ENCODE measurements around the gene HYDIN.

HYDIN gene

DNA sequence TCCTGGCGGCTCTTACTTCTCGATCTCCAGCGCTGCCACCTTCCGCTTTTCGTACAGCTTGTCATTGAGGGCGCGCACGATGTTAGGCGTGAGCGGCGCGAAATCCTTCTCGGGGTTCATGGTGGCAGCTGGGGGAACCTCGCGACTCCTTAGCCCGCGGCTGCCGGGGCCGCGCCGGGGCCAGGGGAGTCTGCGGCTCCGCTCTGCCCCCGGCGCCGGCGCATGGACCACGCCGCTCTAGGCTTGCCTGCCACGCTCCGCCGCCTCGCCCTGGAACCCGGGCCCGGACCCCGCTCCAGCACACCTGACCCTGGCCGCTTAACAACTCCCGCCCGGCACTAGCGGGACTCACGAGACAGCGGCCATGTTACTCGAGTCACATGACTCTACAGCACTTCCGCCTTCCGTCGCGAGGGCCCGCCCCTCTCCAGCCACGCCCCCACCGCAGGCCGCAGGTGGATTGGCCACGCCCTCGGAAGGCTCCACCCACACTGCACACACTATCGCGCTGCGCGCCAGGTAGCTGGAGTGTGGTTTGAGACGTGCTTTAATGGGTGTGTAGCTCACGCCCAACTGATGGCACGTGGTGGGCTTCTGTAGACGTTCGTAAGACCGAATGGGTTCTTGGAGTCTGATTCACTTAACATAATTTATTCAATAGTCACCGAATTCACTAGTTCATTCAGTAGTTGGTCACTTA is 429.6 kb downstream of the HYDIN start, which contains the start of gene VAC14:
TSS of gene VAC14 (minus strand) at position 378 of the 700 bp plus-strand sequence. CDS start at position 120, 258 bp downstream.
- FAIRE-seq (peak; percentile 93), DNase-seq (ENCODE audit: extremely low spot score, insufficient read length, low read depth) (peak; percentile 97)

DNA sequence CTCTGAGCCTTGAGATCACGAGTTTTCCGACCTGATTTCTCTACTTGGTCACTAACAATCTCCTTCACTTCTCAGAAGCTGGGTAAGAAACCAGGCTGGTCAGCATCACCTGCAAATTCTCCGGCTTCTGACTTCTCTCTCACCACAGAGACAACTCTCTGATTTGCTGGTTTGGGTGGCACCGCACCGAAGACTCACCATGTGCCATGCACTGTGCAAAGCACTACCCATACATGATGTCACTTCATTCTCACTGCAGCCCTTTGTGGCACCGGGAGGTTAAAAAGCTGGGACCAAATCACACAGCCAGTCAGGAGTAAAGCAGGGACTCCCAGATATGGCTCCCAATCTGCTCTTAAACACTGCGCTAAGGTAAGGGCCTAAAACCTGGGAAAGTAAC is 430.2 kb downstream of the HYDIN start:
- FAIRE-seq (no peak), DNase-seq (ENCODE audit: extremely low spot score, insufficient read length, low read depth) (no peak)

DNA sequence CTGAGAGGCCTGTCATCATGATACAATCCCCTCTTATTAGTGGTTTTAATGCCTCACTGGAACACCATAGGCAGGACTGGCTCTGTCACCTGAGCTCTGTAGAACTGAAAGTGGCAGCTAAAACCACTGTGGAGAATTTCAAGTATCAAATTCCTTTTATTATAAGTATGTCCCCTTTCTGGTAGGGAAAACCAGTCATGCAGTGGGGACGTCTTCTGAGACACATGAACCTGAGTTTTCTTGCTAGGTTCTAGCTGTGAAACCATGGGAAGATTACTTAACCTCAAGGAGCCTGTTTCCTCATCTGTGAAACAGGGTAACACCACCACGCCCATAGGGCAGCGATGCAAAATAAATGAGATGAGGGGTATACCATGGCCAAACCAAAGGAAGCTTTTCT is 434.2 kb downstream of the HYDIN start:
- DNase-seq (ENCODE audit: extremely low spot score, insufficient read length, low read depth) = no peak
- FAIRE-seq = no peak

DNA sequence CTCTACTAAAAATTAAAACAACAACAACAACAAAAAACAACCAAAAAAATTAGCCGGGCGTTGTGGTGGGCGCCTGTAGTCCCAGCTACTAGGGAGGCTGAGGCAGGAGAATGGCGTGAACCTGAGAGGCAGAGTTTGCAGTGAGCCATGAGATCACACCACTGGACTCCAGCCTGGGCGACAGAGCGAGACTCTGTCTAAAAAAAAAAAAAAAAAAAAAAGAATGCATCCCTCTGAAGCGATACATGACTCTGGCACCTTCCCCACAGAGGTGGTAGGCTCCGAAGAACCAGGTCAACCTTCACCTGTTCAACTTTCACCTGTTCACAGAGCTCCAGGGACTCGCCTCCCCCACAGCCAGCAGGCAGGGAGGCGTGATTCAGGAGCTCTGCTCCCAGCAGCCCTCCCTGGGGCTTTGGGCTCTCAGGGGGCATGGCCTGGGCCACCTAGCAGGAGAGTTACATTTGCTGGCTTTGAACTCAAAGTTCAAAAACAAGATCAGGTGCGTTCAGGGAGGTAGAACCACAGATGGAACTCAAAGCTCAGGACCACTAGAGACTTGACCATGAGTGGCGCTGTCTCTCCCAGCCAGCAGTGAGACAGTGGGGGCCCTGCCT is 435.1 kb downstream of the HYDIN start:
- no peak for DNase-seq (ENCODE audit: extremely low spot score, insufficient read length, low read depth)
- FAIRE-seq = no peak

DNA sequence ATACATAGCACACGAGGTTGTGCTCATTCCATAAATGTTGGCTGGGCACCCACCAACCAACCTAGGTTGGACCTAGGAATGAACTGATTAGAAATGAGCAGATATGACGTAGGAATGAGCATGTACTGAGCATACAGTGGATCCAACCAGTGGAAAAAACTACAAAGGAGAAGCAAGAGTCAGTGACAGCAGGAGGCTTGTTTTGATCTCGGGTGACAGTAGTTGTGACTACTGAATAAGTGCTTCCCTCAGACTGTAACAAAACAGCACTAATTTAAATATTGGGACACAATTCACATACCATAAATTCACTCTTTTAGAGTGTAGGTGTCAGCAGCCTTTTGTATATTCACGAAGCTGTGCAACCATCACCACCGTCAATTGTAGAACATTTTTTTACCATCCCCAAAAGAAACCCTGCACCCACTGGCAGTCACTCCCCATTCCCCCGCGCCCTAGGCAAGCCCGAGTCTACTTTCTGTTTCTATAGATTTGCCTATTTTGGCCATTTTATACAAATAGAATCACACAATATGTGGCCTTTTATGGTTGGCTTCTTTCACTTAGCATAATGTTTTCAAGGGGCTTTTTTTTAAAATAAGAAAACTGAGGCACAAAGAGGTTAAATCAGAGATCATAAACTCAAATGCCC is 436.5 kb downstream of the HYDIN start:
- peak; percentile 83 for FAIRE-seq
- DNase-seq (ENCODE audit: extremely low spot score, insufficient read length, low read depth) = no peak

DNA sequence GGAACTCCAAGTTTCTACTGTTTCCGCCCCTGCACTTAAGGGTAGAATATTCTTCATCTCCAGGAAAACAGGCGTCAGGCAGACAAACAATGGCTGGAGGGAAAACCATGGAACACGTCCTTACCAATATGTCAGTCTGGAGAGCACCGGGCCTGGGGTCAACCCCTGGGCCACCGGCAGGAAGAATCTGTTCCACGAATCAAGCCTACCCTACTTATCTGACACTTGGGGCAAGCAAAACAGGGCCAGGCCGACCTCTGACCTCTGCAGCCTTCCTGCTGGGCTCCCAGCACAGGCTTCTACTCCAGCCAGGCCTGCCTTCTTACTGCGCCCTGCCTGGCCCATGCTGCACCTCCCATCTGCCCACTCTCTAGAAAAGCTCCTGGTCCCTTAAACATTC is 439.7 kb downstream of the HYDIN start:
- DNase-seq (ENCODE audit: extremely low spot score, insufficient read length, low read depth) (no peak), FAIRE-seq (no peak)

DNA sequence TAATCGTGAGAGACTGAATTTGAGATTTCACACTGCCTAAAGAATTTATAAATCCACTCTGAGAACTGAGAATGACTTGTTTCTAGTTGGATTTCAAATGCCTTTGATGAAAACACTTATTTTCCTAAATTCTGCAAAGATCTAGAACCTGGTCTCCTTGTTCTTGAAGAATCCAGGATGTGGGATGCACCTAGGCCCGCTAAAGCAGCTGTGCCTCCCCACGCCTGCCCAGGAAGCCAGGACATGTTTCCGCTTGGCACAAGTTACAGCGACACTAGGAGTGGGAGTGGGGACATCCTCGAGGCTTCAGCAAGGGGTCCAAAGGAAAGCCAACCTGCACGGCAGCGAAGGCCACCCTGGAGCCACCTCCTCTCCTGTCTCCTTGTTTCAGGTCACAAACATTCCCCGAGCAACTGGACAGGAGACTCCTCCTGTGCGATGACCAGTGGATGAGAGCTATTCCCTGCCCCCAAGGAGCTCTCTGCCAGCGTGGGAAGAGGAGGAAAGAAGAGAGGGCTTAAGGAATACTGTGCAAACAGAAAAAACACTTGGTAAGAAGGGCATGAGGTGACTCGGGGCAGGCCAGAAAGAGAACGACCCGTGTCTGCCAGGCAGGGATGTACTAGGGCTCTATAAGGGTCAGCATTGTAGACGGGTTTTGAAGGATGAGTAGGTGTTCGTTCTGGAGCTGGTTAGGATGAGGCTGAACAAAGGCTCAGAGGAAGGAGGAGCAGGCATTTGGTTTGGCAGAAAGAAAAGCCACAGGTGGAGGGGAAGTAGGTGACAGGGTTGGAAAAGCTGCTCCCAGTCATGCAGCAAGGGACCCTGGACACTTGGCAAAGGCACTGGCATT is 440.7 kb downstream of the HYDIN start:
- no peak for DNase-seq (ENCODE audit: extremely low spot score, insufficient read length, low read depth)
- FAIRE-seq = no peak

DNA sequence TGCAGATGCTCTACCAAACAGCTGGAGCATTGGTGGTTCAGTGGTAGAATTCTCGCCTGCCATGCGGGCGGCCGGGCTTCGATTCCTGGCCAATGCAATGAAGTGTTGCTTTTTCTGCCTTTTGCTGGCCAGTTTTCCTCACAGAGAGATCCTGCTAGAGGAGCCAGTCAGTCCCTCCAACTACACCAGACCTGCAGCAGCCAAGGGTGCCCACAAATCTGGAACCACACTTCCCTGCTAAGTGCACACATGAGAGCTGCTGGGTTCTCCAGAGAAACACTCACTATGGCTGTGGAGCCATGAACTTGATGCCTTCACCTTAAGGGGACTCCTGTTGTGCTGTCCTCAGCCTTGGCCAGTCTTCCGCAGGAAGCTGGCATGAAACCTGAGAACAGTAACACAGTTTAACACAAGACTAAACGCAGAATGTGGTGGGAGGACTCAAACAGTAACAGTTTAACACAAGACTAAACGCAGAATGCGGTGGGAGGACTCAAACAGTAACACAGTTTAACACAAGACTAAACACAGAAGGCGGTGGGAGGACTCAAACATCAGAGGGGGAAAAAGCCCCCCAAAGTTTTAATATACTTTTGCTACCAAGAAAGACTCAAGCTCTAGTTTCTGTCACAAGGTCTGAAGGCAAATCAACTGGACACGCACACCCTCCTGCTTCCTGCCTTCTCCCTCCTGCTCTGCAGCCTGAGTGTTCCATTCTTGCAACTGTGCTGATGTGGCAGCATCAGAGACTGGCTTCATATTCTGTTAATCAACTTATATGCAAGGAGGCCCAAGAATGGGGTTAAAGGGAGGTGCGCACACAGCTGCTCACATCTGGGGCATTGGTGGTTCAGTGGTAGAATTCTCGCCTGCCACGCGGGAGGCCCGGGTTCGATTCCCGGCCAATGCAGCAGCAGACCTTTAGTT is 441.6 kb downstream of the HYDIN start:
- FAIRE-seq = no peak
- DNase-seq (ENCODE audit: extremely low spot score, insufficient read length, low read depth) = no peak

DNA sequence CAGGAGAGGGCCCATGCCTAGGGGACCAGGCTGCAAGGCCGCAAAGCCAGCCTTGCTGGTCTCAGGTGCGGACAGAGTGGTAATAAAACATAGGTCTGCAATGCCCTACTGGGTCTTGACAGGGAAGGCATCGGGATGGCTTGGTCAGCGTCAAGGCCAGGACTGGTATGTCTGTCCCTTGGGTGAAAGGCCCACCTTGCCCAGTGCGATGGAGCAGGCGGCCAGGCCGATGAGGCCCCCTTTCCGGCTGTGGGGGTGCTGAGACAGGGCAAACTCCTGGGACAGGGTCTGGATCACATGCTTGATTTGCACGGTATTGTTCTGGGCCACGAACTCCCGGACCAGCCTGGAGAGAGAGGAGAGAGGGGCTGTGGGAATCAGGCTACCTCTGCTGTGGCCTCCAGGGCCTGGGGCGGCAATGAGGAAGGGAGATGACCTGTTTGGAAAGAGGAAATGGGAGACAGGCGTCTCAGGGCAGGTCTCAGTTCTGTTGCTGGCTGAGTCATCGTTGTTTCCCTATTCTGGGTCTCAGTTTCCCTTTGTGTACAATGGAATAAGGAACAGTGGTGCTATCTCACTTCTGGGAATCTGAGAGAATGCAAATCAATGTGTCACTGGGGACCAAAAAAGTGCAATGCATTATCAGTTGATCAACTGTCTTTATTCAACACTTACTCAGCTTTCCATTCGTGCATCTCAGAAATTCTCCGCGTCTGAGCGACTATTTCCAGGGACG is 444.3 kb downstream of the HYDIN start:
- DNase-seq (ENCODE audit: extremely low spot score, insufficient read length, low read depth) (no peak), FAIRE-seq (no peak)

DNA sequence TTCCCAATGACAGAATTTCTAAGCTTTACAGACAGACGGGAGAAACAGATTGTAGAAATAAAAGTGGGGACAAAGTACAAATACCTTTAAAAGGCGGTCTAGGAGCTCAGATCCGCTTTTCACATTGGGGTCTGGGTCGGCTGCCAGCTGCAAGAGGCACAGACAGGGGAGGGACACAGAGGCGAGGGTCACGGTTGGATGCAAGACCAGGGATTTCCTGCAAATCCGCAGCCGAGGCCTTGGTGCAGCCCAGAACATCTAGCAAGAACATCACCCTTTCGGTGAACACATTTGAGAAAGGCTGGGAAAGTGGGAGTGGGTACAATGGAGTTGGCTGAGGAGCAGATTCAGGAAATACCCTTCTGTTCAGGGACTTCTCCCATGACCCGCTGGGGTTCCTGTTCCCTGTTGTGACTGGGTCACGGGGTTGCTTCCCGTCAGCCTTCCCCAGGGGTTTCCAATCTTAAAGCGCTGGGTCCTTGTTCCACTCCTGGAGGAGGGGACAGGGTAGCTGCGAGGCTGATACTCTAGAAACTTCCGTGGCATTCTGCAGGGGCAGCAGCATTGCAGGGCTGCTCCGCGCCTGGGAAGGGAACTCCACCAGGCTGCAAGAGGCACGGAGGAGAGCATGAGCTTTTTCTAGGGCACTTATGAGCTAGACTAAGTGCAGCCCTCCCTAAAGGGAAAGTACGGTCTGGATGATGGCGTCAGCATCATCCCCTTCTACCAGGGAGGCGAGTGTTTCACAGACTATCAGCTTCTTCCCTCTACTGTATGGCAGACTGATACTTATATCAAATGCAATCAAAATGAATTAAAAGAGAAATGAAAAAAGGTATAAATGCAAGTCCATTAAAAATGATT is 445.6 kb downstream of the HYDIN start:
- FAIRE-seq = no peak

DNA sequence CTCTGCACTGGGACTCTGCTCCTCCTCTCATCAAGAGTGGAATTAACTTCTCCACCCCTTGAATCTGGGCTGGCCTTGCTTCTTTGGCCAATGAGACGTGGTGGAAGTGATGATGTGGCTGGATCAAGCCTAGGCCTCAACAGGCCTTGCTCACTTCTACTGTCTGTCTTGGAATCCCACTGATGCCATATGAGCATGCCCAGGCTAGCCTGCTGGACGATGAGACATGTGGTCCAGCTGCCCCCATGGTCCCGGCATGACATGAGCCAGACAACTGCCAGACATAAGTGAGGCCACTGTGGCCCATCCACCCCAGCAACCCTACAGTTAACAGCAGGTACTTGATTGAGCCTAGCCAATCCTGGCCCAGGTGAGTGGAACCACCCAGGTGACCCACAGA is 448.3 kb downstream of the HYDIN start:
- FAIRE-seq (no peak), DNase-seq (ENCODE audit: extremely low spot score, insufficient read length, low read depth) (no peak)

More for the DNA sequence above, 445.6 kb downstream of the HYDIN start:
- DNase-seq (ENCODE audit: extremely low spot score, insufficient read length, low read depth) = no peak

DNA sequence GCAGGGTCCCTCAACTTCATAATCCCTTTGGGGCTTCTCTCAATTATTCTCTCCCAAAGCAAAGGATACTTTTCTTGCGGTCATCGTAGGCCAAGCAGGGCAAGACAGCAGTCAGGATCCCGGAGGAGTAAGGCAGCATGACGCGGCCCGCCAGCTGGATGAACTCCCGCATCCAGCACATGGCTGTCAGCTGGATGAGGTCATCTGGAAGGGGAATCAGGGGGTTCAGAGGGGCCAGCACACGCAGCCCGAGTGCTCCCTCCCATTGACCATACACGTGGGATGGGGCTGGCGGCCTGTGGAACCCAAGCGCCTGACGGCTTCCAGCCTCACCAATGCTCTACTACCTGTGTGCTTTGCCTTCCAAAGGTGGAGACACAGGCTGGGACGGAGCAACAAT is 448.7 kb downstream of the HYDIN start:
- FAIRE-seq (no peak), DNase-seq (ENCODE audit: extremely low spot score, insufficient read length, low read depth) (no peak)

DNA sequence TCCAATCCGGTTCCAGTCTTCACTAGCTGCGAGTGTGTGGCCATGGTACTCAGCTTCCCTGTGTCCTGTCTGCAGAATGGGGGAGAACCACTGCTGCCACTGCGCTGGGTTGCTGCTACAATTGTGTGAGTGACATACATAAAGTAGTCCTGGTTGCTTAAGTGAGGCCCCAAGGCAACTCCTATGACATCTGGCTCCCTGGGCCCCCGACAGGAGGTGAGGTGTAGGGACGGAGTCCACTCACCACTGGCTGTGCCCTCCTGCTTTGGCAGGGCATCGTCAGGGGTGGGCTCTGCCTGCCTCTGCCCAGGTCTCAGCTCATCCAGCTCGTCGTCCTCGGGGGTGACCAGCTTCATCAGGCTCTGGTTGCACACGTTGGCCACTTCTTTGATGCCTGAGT is 450.0 kb downstream of the HYDIN start:
- DNase-seq (ENCODE audit: extremely low spot score, insufficient read length, low read depth) (no peak), FAIRE-seq (no peak)

DNA sequence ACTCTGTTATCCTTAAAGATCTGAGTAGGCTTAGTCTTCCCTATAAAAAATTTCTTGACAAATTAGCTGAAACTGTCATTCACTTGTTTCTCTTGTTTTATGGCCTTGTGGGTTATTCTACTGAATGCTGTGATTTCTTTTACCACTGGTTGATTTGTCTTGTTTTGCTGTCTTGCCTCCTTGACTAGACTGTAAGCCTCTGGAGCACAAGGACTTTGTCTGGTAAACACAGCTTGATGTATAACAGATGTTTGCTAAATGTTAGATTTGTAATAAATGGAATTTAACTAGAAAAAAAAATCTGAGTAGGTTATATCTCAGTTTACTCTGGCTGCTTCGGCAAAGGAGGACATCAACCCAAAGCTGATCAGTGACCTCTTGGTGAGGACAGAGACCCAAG is 451.2 kb downstream of the HYDIN start:
- no peak for DNase-seq (ENCODE audit: extremely low spot score, insufficient read length, low read depth)
- no peak for FAIRE-seq

DNA sequence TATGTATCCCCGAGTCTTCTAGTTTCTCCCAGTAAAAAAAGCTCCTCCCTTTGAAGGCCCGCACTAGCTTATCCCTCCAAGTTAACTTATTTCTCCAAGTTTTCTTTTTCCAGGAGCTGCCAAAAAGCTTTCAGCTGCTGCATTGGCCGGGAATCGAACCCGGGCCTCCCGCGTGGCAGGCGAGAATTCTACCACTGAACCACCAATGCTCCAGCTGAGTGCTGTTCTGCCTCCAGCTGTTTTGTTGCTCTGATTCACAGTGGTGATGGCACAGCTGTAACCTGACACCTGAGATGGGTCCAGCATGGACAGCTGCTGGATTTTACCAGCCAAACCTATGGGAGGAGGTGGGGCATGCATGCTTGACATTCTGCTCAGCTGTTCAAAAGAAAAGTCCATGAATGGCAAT is 451.6 kb downstream of the HYDIN start:
- DNase-seq (ENCODE audit: extremely low spot score, insufficient read length, low read depth) = no peak
- FAIRE-seq = no peak

DNA sequence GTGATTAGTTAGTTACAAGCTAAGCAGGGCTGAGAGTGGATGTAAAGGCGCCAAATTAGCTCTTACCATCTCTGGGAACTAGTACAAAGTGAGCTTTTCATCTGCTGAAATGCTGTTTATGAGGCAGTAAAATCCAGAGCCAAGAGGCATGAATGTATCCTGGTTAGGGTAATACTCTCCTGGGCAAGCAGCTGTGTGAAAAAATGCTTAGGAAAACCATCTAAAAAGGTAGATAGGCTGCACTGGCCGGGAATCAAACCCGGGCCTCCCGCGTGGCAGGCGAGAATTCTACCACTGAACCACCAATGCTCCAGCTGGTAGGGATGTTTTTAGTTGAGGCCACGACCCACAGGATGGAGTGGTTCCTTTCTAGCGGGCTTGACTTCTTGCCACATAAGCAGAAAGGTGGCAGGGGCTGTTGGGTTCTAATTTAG is 452.5 kb downstream of the HYDIN start:
- no peak for FAIRE-seq
- no peak for DNase-seq (ENCODE audit: extremely low spot score, insufficient read length, low read depth)

DNA sequence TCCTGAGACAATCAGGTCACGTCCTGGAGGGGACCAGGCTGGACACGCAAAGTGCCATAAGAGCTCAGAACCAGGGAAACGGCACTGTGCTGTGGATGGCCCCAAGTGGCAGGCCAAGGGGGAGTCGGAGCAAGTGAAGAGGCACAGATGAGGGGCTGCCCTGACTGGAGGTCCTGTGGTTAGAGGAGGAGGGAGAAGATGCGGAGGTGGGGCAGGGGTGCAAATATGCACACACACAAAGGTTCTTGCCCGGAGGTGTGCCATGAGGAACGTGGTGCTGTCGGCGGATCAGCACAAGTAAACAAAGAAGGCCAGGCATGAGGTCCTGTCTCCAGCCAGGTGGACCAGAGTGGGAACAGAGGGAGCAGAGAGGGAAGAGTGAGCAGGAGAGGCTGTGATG is 453.0 kb downstream of the HYDIN start:
- no peak for FAIRE-seq
- DNase-seq (ENCODE audit: extremely low spot score, insufficient read length, low read depth) = no peak

DNA sequence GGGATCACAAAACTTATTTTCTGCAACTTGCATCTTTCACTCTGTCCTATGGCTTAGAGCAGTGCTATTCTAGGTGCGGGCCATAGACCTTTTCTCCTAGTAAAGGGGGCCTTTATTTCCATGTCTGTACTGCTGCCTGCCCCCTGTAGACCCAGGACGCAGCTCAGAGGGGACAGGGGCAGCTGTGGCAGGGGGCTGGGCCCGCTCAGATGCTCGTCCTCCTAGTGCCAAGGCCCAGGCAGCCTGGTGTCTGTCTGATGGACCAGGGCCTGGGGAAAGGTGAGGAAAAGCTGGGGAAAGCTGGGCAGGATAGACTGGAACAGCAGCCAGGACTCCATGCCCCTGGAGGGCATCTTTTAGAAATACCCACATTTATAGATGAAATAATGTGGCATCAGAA is 455.1 kb downstream of the HYDIN start:
- DNase-seq (ENCODE audit: extremely low spot score, insufficient read length, low read depth) (no peak), FAIRE-seq (no peak)

Measured in GM18507 (cell line).